ENCODE measurements around the gene KRT81.

DNA sequence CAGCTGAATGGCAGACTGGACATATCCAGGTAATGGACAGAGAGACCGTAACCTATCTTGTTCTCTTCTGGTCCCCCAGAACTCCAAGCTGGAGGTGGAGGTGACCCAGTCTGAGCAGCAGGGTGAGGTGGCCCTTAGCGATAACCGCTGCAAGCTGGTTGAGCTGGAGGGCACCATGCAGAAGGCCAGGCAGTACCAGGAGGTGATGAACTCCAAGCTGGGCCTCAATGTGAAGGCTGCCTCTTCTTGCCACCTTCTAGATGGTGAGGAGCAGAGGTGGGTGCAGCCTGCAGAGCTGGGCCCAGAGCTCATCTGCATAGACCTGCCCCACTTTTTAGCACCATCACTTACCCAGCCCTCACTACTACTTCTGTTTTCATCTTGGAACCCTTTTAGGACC, 24.1 kb downstream of the KRT81 start:
- TF ChIP-seq, protein P1, sequence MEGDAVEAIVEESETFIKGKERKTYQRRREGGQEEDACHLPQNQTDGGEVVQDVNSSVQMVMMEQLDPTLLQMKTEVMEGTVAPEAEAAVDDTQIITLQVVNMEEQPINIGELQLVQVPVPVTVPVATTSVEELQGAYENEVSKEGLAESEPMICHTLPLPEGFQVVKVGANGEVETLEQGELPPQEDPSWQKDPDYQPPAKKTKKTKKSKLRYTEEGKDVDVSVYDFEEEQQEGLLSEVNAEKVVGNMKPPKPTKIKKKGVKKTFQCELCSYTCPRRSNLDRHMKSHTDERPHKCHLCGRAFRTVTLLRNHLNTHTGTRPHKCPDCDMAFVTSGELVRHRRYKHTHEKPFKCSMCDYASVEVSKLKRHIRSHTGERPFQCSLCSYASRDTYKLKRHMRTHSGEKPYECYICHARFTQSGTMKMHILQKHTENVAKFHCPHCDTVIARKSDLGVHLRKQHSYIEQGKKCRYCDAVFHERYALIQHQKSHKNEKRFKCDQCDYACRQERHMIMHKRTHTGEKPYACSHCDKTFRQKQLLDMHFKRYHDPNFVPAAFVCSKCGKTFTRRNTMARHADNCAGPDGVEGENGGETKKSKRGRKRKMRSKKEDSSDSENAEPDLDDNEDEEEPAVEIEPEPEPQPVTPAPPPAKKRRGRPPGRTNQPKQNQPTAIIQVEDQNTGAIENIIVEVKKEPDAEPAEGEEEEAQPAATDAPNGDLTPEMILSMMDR (IDR thresholded peaks at IDR 0.05; ENCODE audit: poor library complexity, severe bottlenecking), result no peak
- TF ChIP-seq EZH2 (IDR thresholded peaks at IDR 0.05; ENCODE audit: borderline replicate concordance, insufficient read depth, low read length, poor library complexity, severe bottlenecking) (no peak), POLR2AphosphoS5 (IDR thresholded peaks at IDR 0.05) (no peak), MXI1 (conservative IDR thresholded peaks at IDR 0.05; ENCODE audit: poor library complexity, severe bottlenecking) (no peak), TAF1 (IDR thresholded peaks at IDR 0.05; ENCODE audit: low read depth) (no peak)
